Stomach (tissue), 9 donors: ENCODE data around the gene FLRT2. TPM values are rescaled to one million over a fixed set of nuclear protein-coding genes. Genes with fewer than 3 reads are reported as not detected.

Source experiments
- DNase-seq, 2 donors: peaks; one replicate each; pipeline versions ENCODE4 v3.0.0 to v3.0.0-alpha.2; 2013 to 2019
- H3K27ac ChIP-seq, 5 donors: fragments of 200-600 bp in 4 of 5; sonication (generic) in 4 of 5; one replicate each; pipeline ENCODE4 v1.5.1; 2013 to 2019; ENCODE audit warnings: mild to moderate bottlenecking in 1 of 5, moderate library complexity in 1 of 5
- H3K27me3 ChIP-seq, 3 donors: fragments of 200-600 bp; sonication (generic); one replicate each; pipeline ENCODE4 v1.5.1; 2017 to 2019; ENCODE audit warnings: mixed run types in 1 of 3
- H3K36me3 ChIP-seq, 4 donors: fragments of 200-600 bp; sonication (generic); 1 replicate in 3 of 4; 2 replicates in 1 of 4; pipeline ENCODE4 v1.5.1; 2016 to 2019
- H3K4me1 ChIP-seq, 4 donors: fragments of 200-600 bp; sonication (generic); one replicate each; pipeline ENCODE4 v1.5.1; 2016 to 2019
- H3K4me3 ChIP-seq, 4 donors: fragments of 200-600 bp; sonication (generic) in 3 of 4; one replicate each; pipeline ENCODE4 v1.5.1; 2016 to 2019; ENCODE audit warnings: mild to moderate bottlenecking in 1 of 4
- H3K9me3 ChIP-seq, 4 donors: fragments of 200-600 bp; sonication (generic); one replicate each; pipeline ENCODE4 v1.5.1; 2016 to 2019
- CTCF ChIP-seq, 7 experiments: fragments of 450-650 bp in 4 of 7; fragments of 200-600 bp in 3 of 7; sonication (generic) in 3 of 7; IDR thresholded peaks; one replicate each; pipeline ENCODE4 v1.5.1; 2016 to 2019; ENCODE audit warnings: antibody characterized with exemption in 7 of 7, control low read depth in 2 of 7, mild to moderate bottlenecking in 1 of 7
- EP300 ChIP-seq: sonication (generic); formaldehyde crosslinking; IDR thresholded peaks from one replicate; pipeline ENCODE4 v1.6.1; 2017; ENCODE audit warnings: antibody characterized with exemption
- POLR2A ChIP-seq, 4 donors: fragments of 450-650 bp; IDR thresholded peaks; one replicate each; pipeline ENCODE4 v1.6.1; 2016; ENCODE audit warnings: antibody characterized with exemption in 4 of 4, control low read depth in 2 of 4, mild to moderate bottlenecking in 1 of 4, moderate library complexity in 1 of 4
- POLR2AphosphoS5 ChIP-seq, 3 donors: sonication (generic); formaldehyde crosslinking; IDR thresholded peaks; one replicate each; pipeline ENCODE4 v1.6.1; 2016; ENCODE audit warnings: antibody characterized with exemption in 3 of 3
- WGBS, 5 donors: extraction: QIAGEN DNeasy Blood & Tissue Kit in 3 of 5; methylation state at CpG; one replicate each; pipeline versions ENCODE4 v1.1.5 to v1.1.7; 2013 to 2018; 5-methylcytosine and 5-hydroxymethylcytosine counted together
- intact Hi-C: fragments of 100-400 bp; cut with DNase I; formaldehyde crosslinking; loops from one replicate; pipeline ENCODE4 v1.15.1; 2023; ENCODE audit warnings: low total_unique reads
- polyA plus RNA-seq, 3 donors: library from polyadenylated mRNA; stranded (reverse); fragments of 200-250 nt; gene quantifications; one replicate each; pipeline ENCODE4 v1.2.3, GENCODE V29; 2013
- total RNA-seq, 5 donors: library from RNA; depleted of rRNA; stranded (reverse); fragments of >200 nt; gene quantifications; one replicate each; pipeline versions ENCODE4 v1.1.0 to v1.2.3, GENCODE V29; 2014 to 2016
- donor health status: healthy with polysubstance abuse.
- donor health status: Bipolar disorder and iron deficiency.
- donor health status: healthy.

FLRT2 gene
- total and polyA plus RNA-seq, 8 donors = 0.45 to 34.1 (median 1.2) TPM

DNA sequence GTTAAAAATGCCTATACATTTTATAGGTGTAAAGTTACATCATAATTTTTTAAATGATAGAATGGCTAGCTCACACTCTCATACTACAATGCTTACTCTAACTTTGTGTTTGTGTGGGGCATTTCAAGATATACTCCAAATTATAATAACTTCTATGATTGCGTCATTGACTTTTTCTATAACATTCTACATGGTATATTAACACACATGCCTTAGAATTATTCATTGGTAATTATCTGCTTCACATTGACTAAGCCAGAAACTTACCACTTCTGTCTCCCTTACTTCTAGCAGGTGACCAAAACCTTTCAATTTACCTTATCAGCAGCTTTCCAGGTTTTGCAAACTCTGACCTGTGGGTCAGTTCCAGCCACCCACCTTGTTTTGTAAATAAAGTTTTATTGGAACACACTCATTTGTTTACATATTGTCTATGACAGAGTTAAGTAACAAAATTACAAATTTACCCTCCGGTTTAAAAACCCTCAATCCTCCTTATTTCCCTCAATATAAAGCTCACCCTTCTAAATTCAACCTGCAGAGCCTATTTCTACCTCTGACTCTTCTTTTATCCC lies 12.7 kb upstream of the FLRT2 start:
- Histone ChIP-seq H3K27ac (no peak overlapping the region), H3K9me3 (no peaks in the 10 kb centered on the region), H3K36me3 (no peaks in the 10 kb centered on the region), H3K4me1 (no peaks in the 10 kb centered on the region), H3K27me3 (no peaks in the 10 kb centered on the region), H3K4me3 (no peak overlapping the region)
- WGBS, 5 donors = 86 to 98% (median 90%) methylated on average over 2 of the region's 2 CpGs
- TF ChIP-seq EP300 (no peak), POLR2AphosphoS5 (IDR thresholded peaks at IDR 0.05) (no peak)
- no peak for DNase-seq
- intact Hi-C loops = no loop called here

DNA sequence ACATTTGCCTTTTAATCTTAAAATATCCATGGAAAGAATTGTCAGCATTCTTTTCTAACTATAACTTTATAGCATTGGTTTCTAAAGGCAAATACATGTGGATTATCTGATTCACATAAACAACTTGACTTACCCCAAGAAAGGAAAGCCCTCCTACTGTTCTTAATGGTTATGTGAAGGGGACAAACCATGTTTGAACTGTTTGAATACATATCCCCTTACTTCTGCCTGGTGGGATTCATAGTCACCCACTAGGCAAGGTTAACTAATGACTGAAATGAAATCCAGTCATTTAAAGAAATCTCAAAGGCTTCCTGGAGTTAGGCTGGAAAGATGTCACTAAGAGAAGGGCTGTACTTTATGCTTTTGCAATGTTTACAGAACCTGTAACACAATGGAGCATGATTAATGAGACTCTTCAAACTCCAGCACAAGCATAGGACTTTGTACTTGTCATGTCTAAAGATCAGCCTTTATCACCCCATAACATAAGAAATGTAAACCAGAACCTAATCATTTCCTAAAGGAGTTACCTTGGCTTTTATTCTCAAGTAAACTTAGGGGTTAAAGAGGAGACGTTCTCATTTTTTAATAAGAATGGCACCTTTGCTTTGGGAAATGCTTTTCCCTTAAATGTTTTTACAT lies 10.2 kb upstream of the FLRT2 start:
- TF ChIP-seq POLR2A (IDR thresholded peaks at IDR 0.05) = no peak
- TF ChIP-seq CTCF (IDR thresholded peaks at IDR 0.05) = no peak
- TF ChIP-seq POLR2AphosphoS5 (IDR thresholded peaks at IDR 0.05) = no peak
- no peak for TF ChIP-seq EP300
- intact Hi-C loops = no loop called here
- Histone ChIP-seq H3K9me3 (no peaks in the 10 kb centered on the region), H3K27me3 (no peaks in the 10 kb centered on the region), H3K36me3 (no peaks in the 10 kb centered on the region), H3K27ac (no peak overlapping the region), H3K4me1 (no peaks in the 10 kb centered on the region), H3K4me3 (no peak overlapping the region)
- 24 to 66% (median 42%) methylated on average over 1 of the region's 1 CpG for WGBS, 5 donors
- peak in 1 of 2 donors; percentile 32 for DNase-seq

GRCh38 chr14:85520581-85520980 lies 9.4 kb upstream of the FLRT2 start:
- no peak for DNase-seq
- Histone ChIP-seq H3K4me3 (no peak overlapping the region), H3K36me3 (no peaks in the 10 kb centered on the region), H3K27me3 (no peaks in the 10 kb centered on the region), H3K27ac (no peak overlapping the region), H3K4me1 (no peaks in the 10 kb centered on the region), H3K9me3 (no peaks in the 10 kb centered on the region)
- intact Hi-C loops = no loop called here
- 78 to 82% (median 81%) methylated on average over 4 of the region's 4 CpGs for WGBS, 5 donors
- TF ChIP-seq CTCF (IDR thresholded peaks at IDR 0.05) = no peak
- no peak for TF ChIP-seq POLR2AphosphoS5 (IDR thresholded peaks at IDR 0.05)
- no peak for TF ChIP-seq POLR2A (IDR thresholded peaks at IDR 0.05)
- no peak for TF ChIP-seq EP300

- WGBS, 5 donors = 68 to 87% (median 74%) methylated on average over 2 of the region's 2 CpGs
- Histone ChIP-seq H3K36me3 (no peaks in the 10 kb centered on the region), H3K27ac (no peak overlapping the region), H3K4me3 (no peak overlapping the region), H3K27me3 (peaks cover 0 to 2% (median 0%) of the 10 kb centered on the region in 3 donors), H3K4me1 (peaks cover 0 to 6% (median under 1%) of the 10 kb centered on the region in 4 donors), H3K9me3 (no peaks in the 10 kb centered on the region)
- TF ChIP-seq EP300 (no peak), CTCF (IDR thresholded peaks at IDR 0.05) (no peak), POLR2AphosphoS5 (IDR thresholded peaks at IDR 0.05) (no peak), POLR2A (IDR thresholded peaks at IDR 0.05) (no peak)
- intact Hi-C loops = no loop called here
- DNase-seq = no peak
Measured at GRCh38 chr14:85523624-85524023, 6.3 kb upstream of the FLRT2 start.

GRCh38 chr14:85527006-85527405 lies 2.9 kb upstream of the FLRT2 start:
- H3K27me3 ChIP-seq = peaks cover 0 to 36% (median 32%) of the 10 kb centered on the region in 3 donors
- intact Hi-C loops = no loop called here
- H3K4me1 ChIP-seq = peaks cover 20 to 40% (median 33%) of the 10 kb centered on the region in 4 donors
- H3K4me3 ChIP-seq = no peak overlapping the region
- H3K9me3 ChIP-seq = no peaks in the 10 kb centered on the region
- H3K27ac ChIP-seq = no peak overlapping the region
- no peaks in the 10 kb centered on the region for H3K36me3 ChIP-seq
- TF ChIP-seq POLR2AphosphoS5 (IDR thresholded peaks at IDR 0.05) (no peak), EP300 (no peak), POLR2A (IDR thresholded peaks at IDR 0.05) (no peak), CTCF (IDR thresholded peaks at IDR 0.05) (no peak)
- WGBS, 5 donors = 75 to 96% (median 92%) methylated on average over 1 of the region's 1 CpG
- no peak for DNase-seq
